SU-DHL-6 (cell line): ENCODE data around the gene AKR1D1.

ENCODE experiments used
- H2AFZ ChIP-seq: fragments of 200-600 bp; sonication (generic); 2 replicates; pipeline ENCODE4 v1.6.1; 2014; ENCODE audit warnings: low read depth, mild to moderate bottlenecking, moderate library complexity, mixed read lengths, antibody characterized with exemption, low read length; ENCODE audit not compliant: severe bottlenecking
- H3F3A ChIP-seq: fragments of 200-600 bp; shearing (Covaris generic); 2 replicates; pipeline ENCODE4 v1.6.0; 2016; ENCODE audit warnings: antibody characterized with exemption, mild to moderate bottlenecking; ENCODE audit not compliant: insufficient read depth
- H3K27ac ChIP-seq: fragments of 200-600 bp; sonication (generic); 2 replicates; pipeline ENCODE4 v1.5.1; 2016; ENCODE audit warnings: low read depth, mild to moderate bottlenecking, low read length, moderate library complexity, mixed read lengths
- H3K27me3 ChIP-seq: fragments of 200-600 bp; sonication (generic), shearing (Covaris generic); 2 replicates; pipeline ENCODE4 v1.6.0; 2014; ENCODE audit warnings: mild to moderate bottlenecking, low read length
- H3K36me3 ChIP-seq: fragments of 200-600 bp; sonication (generic); 2 replicates; pipeline ENCODE4 v1.6.1; 2014; ENCODE audit warnings: mild to moderate bottlenecking, low read length, mixed read lengths
- H3K4me2 ChIP-seq: fragments of 300-600, 200-600 bp; shearing (Covaris generic), sonication (generic); 2 replicates; pipeline ENCODE4 v1.6.0; 2014; ENCODE audit warnings: low read length, low read depth, mild to moderate bottlenecking; ENCODE audit not compliant: poor library complexity, severe bottlenecking
- H3K4me3 ChIP-seq: fragments of 200-600 bp; sonication (generic); 2 replicates; pipeline ENCODE4 v1.5.1; 2014; ENCODE audit warnings: antibody characterized with exemption, low read length, mild to moderate bottlenecking, mixed read lengths; ENCODE audit not compliant: insufficient read depth, poor library complexity, severe bottlenecking
- H3K79me2 ChIP-seq: fragments of 200-600 bp; sonication (generic); 2 replicates; pipeline ENCODE4 v1.6.1; 2014; ENCODE audit warnings: mild to moderate bottlenecking, low read length, moderate library complexity; ENCODE audit not compliant: insufficient read depth
- H3K9ac ChIP-seq: fragments of 200-600 bp; sonication (generic); 2 replicates; pipeline ENCODE4 v1.7.0; 2014; ENCODE audit warnings: mild to moderate bottlenecking, low read length
- H3K9me2 ChIP-seq: fragments of 200-600 bp; sonication (generic); replicated peaks from 2 replicates; pipeline ENCODE4 v1.6.1; 2014; ENCODE audit warnings: low read length; ENCODE audit not compliant: insufficient read depth
- H3K9me3 ChIP-seq: fragments of 200-600 bp; sonication (generic); 2 replicates; pipeline ENCODE4 v1.6.1; 2014; ENCODE audit warnings: low read length, mixed read lengths; ENCODE audit not compliant: insufficient read depth
- H4K20me1 ChIP-seq: fragments of 200-600 bp; sonication (generic); 2 replicates; pipeline ENCODE4 v1.6.1; 2014; ENCODE audit warnings: low read depth, mild to moderate bottlenecking, antibody characterized with exemption, low read length, moderate library complexity, mixed read lengths
- CTCF ChIP-seq: fragments of 200-600 bp; sonication (generic); IDR thresholded peaks from one replicate; pipeline ENCODE4 v1.5.1; 2017; ENCODE audit warnings: antibody characterized with exemption, mild to moderate bottlenecking, low read length, moderate library complexity; ENCODE audit not compliant: insufficient read depth, poor library complexity, severe bottlenecking
- EZH2phosphoT487 ChIP-seq: fragments of 200-600 bp; sonication (generic), shearing (Covaris generic); conservative IDR thresholded peaks from 2 replicates; pipeline ENCODE4 v1.6.1; 2018; ENCODE audit warnings: mild to moderate bottlenecking, antibody characterized with exemption, low read length, moderate library complexity, mixed read lengths

The AKR1D1 gene

DNA sequence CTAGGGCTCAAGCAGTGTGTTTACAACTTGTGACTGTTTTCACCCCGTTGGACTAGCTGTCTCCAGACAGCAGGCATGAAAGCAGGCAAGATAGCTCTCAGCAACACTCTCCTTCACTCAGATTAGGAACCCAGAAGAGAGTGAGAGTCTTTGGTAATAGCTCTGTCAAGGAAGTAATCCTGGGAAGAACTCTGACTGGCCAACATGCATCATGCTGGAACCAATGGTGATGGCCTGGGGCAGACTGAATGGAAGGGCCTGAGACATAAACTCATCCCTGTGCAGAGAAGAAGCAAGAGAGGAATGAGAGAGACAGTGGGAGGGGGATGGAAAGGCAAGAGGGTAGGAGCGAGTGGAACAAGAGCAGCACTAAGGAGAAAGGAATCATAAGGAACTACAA lies 48.9 kb downstream of the AKR1D1 start:
- no peaks in the 10 kb centered on the region for H3K9me2 ChIP-seq
- H3K36me3 ChIP-seq = no peaks in the 10 kb centered on the region
- H4K20me1 ChIP-seq = no peaks in the 10 kb centered on the region
- H3K27me3 ChIP-seq = no peaks in the 10 kb centered on the region
- no peak overlapping the region for H3K4me3 ChIP-seq
- no peaks in the 10 kb centered on the region for H3K9me3 ChIP-seq
- H3K27ac ChIP-seq = no peak overlapping the region
- H3F3A ChIP-seq = no peaks in the 10 kb centered on the region
- no peaks in the 10 kb centered on the region for H3K79me2 ChIP-seq
- H2AFZ ChIP-seq = no peak overlapping the region
- H3K9ac ChIP-seq = no peak overlapping the region
- TF ChIP-seq EZH2phosphoT487 = no peak
- no peak for TF ChIP-seq CTCF
- H3K4me2 ChIP-seq = no peak overlapping the region

GRCh38 chr7:138125598-138126111 lies 49.4 kb downstream of the AKR1D1 start:
- Histone ChIP-seq H3K27ac (no peak overlapping the region), H3K36me3 (no peaks in the 10 kb centered on the region), H3K79me2 (no peaks in the 10 kb centered on the region), H4K20me1 (no peaks in the 10 kb centered on the region), H3F3A (no peaks in the 10 kb centered on the region), H3K27me3 (no peaks in the 10 kb centered on the region), H3K4me3 (no peak overlapping the region), H3K9me2 (no peaks in the 10 kb centered on the region), H3K9me3 (no peaks in the 10 kb centered on the region), H3K4me2 (no peak overlapping the region), H3K9ac (no peak overlapping the region), H2AFZ (no peak overlapping the region)
- no peak for TF ChIP-seq EZH2phosphoT487
- no peak for TF ChIP-seq CTCF

DNA sequence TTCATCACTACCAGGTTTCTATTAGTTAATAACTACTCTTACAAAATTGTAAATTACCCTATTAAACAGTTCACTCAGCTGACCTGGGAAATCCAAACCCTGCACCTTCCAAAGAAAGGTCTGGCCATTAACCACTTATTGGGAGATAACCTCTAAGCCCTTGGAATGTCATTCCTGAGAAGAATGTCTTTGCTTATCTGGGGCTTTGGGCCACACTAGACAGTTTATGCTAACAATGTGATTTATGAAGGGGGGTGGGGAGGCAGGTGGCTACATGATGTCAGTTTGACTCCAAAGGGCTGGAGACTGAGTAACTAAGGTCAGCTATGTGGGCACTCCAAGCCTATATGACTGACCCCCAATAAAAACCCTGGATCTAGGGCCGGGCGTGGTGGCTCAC lies 50.7 kb downstream of the AKR1D1 start:
- Histone ChIP-seq H3K4me3 (no peak overlapping the region), H3K27ac (no peak overlapping the region), H3F3A (no peaks in the 10 kb centered on the region), H3K27me3 (no peaks in the 10 kb centered on the region), H2AFZ (no peak overlapping the region), H3K9me2 (no peaks in the 10 kb centered on the region), H4K20me1 (no peaks in the 10 kb centered on the region), H3K9ac (no peak overlapping the region), H3K4me2 (no peak overlapping the region), H3K9me3 (no peaks in the 10 kb centered on the region), H3K79me2 (no peaks in the 10 kb centered on the region), H3K36me3 (no peaks in the 10 kb centered on the region)
- TF ChIP-seq CTCF = no peak
- no peak for TF ChIP-seq EZH2phosphoT487
